Measurements from ENCODE around the gene BTK.

DNA sequence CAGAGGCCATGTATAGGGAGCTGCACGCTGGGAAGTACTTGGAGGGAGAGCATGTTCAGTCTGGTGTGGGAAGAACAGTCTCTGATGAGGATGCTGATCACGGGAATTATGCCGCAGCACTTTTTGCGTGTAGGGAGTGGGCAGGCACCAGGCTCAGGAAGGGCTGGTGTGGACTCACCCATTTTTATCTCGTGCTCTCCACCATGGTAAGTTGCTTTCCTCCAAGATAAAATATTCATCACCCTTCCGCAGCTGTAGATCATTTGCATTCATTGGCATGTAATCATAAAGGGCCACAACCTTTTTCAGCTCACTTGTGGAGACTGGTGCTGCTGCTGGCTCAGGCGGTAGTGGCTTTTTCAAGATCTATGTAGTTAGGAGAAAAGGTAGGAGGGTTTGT is 25.6 kb downstream of the BTK start:
- TF ChIP-seq, protein P1, sequence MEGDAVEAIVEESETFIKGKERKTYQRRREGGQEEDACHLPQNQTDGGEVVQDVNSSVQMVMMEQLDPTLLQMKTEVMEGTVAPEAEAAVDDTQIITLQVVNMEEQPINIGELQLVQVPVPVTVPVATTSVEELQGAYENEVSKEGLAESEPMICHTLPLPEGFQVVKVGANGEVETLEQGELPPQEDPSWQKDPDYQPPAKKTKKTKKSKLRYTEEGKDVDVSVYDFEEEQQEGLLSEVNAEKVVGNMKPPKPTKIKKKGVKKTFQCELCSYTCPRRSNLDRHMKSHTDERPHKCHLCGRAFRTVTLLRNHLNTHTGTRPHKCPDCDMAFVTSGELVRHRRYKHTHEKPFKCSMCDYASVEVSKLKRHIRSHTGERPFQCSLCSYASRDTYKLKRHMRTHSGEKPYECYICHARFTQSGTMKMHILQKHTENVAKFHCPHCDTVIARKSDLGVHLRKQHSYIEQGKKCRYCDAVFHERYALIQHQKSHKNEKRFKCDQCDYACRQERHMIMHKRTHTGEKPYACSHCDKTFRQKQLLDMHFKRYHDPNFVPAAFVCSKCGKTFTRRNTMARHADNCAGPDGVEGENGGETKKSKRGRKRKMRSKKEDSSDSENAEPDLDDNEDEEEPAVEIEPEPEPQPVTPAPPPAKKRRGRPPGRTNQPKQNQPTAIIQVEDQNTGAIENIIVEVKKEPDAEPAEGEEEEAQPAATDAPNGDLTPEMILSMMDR (IDR thresholded peaks at IDR 0.05), result no peak
- TF ChIP-seq POLR2AphosphoS5 (IDR thresholded peaks at IDR 0.05), result no peak
- TF ChIP-seq EP300 (IDR thresholded peaks at IDR 0.05), result no peak
- no peak for TF ChIP-seq POLR2A (IDR thresholded peaks at IDR 0.05; ENCODE audit: low read depth)
